GM10266 (cell line): ENCODE measurements around the gene SUMF2.
"Not testable (repeated sequence)": the region's sequence is repeated elsewhere in the genome, so short reads cannot be mapped to it uniquely, and the experiment has no call there.

Source experiments
- DNase-seq: peaks from one replicate; pipeline ENCODE4 v3.0.0; 2012; ENCODE audit errors: extremely low spot score
- TF ChIP-seq, protein P1 (sequence below): IDR thresholded peaks from 2 replicates; pipeline ENCODE4 v1.5.1; 2012; ENCODE audit warnings: mild to moderate bottlenecking, low read depth; ENCODE audit not compliant: control insufficient read depth, insufficient read depth; ENCODE audit errors: missing control alignments

SUMF2 gene

DNA sequence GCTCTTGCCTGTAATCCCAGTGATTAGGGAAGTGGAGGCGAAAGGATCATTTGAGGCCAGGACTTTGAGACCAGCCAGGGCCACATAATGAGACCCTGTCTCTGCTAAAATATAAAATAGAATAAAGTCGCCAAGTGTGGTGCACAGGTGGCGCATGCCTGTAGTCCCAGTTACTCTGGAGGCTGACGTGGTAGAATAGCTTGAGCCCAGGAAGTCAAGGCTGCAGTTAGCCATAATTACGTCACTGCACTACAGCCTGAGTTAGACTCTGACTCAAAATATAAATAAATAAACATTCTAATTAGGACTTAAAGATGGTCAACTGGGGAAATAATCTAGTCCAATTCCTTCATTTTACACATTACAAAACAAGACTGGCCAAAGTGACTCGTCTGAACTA, 41.4 kb downstream of the SUMF2 start:
- no peak for DNase-seq
- TF ChIP-seq, protein P1, sequence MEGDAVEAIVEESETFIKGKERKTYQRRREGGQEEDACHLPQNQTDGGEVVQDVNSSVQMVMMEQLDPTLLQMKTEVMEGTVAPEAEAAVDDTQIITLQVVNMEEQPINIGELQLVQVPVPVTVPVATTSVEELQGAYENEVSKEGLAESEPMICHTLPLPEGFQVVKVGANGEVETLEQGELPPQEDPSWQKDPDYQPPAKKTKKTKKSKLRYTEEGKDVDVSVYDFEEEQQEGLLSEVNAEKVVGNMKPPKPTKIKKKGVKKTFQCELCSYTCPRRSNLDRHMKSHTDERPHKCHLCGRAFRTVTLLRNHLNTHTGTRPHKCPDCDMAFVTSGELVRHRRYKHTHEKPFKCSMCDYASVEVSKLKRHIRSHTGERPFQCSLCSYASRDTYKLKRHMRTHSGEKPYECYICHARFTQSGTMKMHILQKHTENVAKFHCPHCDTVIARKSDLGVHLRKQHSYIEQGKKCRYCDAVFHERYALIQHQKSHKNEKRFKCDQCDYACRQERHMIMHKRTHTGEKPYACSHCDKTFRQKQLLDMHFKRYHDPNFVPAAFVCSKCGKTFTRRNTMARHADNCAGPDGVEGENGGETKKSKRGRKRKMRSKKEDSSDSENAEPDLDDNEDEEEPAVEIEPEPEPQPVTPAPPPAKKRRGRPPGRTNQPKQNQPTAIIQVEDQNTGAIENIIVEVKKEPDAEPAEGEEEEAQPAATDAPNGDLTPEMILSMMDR: no peak

DNA sequence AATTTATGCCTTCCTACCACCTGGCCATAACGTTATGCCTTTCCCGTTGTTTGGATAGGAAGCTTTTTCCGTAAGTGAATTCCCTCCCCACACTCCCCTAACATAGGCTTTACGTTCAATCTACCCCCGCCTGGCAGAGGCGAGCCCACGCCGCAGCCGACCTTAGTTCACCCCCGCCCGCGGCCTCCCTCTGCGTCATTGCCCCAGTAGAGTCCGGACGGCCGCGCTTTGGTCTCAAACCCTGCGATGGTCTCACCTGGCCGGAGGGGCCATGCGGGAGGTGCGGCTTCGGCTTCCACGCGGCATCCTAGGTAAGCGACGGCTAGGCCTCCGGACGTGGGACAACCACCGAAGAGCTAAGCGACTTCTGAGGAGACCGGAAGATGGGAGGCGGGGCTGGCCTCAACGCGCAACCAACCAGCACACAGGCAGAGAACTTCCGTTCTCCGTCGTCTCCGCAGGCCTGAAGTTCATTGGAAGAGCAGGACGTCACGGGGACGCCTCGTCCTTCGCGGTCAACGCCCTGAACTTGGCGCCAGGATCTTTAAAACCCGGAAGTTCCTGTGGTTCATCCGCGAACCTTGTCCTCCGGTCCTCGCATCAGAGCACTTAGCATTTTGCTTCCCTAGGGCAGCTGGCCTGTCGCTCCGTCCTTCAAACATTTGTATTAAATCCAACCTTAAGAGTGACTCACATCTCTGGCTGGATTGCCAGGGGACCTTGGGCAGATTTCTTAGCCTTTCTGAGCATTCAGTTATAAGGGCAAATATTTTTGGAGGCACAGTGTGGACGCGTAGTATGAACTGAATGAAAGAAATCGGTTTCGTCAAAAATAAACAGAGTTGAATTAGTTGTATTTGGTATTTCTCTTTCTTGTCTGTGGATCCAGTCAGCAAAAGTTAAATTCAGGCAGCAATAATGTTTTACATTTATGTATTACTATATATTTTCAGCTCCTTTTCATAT, 42.3 kb downstream of the SUMF2 start, which contains the start of gene CHCHD2:
TSS of gene CHCHD2 (minus strand) at position 369 of the 966 bp plus-strand sequence. CDS start at position 306, 63 bp downstream.
- TF ChIP-seq, protein P1: no peak
- DNase-seq: peak; percentile 96

DNA sequence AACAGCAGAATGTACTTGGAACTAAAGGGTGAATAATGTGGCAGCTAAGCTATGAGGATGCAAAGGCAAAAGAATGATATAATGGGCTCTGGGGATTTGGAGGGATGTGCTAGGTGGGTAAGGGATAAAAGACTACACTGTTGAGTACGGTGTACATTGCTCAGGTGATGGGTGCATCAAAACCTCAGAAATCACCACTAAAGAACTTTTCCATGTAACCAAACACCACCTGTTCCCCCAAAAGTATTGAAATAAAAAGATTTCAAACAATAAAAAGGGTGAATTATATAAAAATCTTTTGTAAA, 43.8 kb downstream of the SUMF2 start:
- TF ChIP-seq, protein P1: no peak

DNA sequence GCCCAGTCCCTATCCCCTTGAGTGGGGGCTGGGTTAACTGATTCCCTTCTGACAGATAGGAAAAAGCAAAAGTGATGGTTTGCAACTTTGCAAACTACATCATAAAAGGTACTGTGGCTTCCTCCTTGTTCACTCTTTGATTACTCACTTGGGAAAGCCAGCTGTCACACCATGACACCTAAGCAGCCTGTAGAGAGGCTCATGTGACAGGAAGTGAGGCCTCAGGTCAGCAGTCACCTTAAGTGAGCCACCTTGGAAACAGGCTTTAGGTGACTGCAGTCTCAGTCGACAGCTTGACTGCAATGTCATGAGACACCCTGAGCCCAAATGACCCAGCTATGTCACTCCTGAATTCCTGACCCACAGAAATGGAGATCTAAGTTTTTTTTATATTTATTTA, 46.5 kb downstream of the SUMF2 start:
- TF ChIP-seq, protein P1: no peak
- DNase-seq: no peak

More for the DNA sequence above, 43.8 kb downstream of the SUMF2 start:
- DNase-seq: no peak

DNA sequence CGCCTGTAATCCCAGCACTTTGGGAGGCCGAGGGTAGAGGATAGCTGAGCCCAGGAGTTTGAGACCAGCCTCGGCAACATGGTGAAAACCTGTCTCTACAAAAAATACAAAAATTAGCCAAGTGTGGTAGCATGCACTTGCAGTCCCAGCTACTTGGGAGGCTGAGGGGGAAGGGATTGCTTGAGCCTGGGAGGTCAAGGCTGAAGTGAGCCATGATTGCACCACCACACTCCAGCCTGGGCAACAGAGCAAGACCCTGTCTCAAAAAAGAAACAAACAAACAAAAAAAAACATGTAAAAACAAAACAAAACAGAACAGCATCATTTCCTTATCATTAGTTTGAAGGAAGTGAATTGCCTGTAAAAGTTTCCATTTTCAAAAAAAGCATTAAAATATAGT, 48.2 kb downstream of the SUMF2 start:
- DNase-seq: not testable (repeated sequence)

DNA sequence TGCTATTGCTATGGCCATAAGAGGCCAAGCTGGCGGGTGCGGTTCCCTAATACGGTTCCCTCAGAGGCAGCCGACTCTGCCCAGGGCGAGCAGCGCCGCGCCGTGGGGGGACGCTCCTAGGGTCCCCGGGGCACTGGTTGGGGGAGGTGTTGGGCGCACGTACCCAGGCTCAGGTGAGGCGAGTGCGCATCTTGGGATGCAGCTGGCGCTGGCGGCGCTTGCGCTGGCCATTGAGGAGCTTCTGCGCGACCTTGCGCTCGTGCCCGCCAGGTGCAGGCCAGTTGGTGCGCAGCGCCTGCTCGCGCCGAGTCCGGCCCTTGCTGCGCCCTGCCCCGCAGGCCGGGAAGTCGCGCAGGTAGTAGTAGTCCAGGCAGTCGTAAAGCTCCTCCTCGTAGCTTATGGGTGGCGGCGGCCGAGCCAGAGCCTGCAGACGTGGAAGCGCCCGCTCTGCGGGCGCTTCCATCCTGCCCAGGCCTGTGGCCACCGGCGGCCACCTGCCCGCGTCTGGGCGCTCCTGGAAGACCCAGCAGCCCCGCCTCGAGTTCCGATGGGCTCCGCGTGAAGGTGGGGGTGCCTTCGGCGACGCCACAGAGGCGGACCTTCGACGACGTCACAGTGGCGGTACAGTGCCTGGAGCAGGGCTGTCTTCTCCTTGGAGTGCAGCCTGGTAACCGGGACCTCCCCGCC, 51.9 kb downstream of the SUMF2 start, which contains the start of gene NUPR2:
TSS of gene NUPR2 (minus strand) at position 566 of the 687 bp plus-strand sequence. CDS start at position 463, 103 bp downstream.
- TF ChIP-seq, protein P1: no peak
- no peak for DNase-seq

DNA sequence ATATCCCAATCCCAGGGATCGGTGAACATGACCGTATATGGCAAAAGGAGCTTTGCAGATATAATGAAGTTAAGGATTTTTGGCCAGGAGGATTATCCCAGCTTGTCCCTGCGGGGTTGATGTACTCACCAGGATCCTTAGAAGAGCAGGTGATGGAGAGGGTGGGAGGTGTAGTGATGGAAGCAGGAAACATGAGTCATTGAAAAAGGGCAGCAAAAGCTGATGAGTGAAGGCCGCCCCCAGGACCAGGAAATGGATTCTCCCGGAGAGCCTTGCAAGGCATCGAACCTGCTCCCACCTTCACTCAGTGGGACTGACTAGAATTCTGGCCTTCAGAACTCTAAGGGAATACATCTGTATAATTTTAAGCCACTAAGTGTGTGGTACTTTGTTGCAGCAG, 57.4 kb downstream of the SUMF2 start:
- DNase-seq: no peak
- TF ChIP-seq, protein P1: no peak
